ENCODE measurements around the gene CDH13. TPM values are rescaled to one million over a fixed set of nuclear protein-coding genes. Genes with fewer than 3 reads are reported as not detected.

Gene CDH13
- total and polyA plus RNA-seq, 2 experiments from 2014 or later, result 1.2 to 1.5 TPM

DNA sequence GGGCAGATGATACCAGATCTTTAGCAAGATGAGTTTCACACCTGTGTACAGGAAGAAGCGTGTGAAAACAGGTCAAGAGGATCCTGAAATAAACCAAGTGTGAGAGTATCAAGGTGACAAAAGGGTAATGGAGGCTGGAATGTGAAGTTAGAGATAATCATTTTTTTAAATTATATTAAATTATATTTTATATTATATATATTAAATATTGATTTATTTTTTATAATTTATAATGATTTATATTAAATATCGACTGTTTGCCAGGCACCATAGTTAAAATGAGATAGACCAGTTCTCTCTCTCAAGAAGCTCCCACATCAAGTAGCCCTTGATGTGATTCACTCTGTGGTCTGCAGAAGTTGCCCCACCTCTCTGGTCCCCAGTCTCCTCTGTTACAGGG is 820.8 kb downstream of the CDH13 start:
- Histone ChIP-seq H3K9me3 (ENCODE audit: low read depth) (no peaks in the 10 kb centered on the region), H3K27me3 (peaks cover 12% of the 10 kb centered on the region), H3K4me2 (no peak overlapping the region), H4K20me1 (ENCODE audit: insufficient read depth, poor library complexity, severe bottlenecking) (no peaks in the 10 kb centered on the region), H3K36me3 (replicated peaks; ENCODE audit: insufficient read depth, low read depth) (no peaks in the 10 kb centered on the region), H3K79me2 (no peaks in the 10 kb centered on the region), H3K4me3 (no peak overlapping the region), H3K27ac (no peak overlapping the region), H3K9me2 (replicated peaks; ENCODE audit: insufficient read depth) (no peaks in the 10 kb centered on the region), H2AFZ (no peak overlapping the region), H3K4me1 (ENCODE audit: insufficient read depth) (no peaks in the 10 kb centered on the region)
- DNase-seq (ENCODE audit: low spot score), result no peak
- TF ChIP-seq CTCF (IDR thresholded peaks at IDR 0.05; ENCODE audit: poor library complexity) (no peak), EZH2 (IDR thresholded peaks at IDR 0.05; ENCODE audit: borderline replicate concordance) (no peak)
- WGBS (ENCODE audit: low lambda C conversion rate, missing lambda C conversion rate), result 62% methylated on average over 2 of the region's 2 CpGs

GRCh38 chr16:83449861-83450260 is 823.1 kb downstream of the CDH13 start:
- 91% methylated on average over 12 of the region's 12 CpGs for WGBS (ENCODE audit: low lambda C conversion rate, missing lambda C conversion rate)

DNA sequence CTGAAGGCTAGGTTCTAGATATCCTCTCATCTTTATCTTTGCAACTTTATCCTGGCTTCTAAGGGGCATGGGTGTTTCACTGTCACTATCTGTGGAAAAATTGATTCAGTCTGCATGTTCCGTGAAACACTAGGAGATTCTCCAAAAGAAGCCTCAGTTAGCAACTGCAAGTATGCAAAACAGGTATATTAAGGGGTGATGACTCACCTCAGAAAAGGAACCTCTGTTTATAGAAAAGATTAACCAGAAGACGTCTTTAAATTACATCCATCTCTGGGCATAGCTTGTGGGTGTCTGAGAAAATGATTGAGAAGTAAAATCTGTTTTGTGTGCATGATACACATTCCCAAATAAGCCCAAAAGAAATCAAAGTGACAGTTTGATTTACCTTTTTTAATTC is 827.2 kb downstream of the CDH13 start:
- Histone ChIP-seq H3K36me3 (replicated peaks; ENCODE audit: insufficient read depth, low read depth) (no peaks in the 10 kb centered on the region), H4K20me1 (ENCODE audit: insufficient read depth, poor library complexity, severe bottlenecking) (no peaks in the 10 kb centered on the region), H3K27ac (no peak overlapping the region), H3K9me3 (ENCODE audit: low read depth) (no peaks in the 10 kb centered on the region), H3K9me2 (replicated peaks; ENCODE audit: insufficient read depth) (no peaks in the 10 kb centered on the region), H3K79me2 (no peaks in the 10 kb centered on the region), H3K27me3 (peaks cover 4% of the 10 kb centered on the region), H3K4me2 (no peak overlapping the region), H3K4me3 (no peak overlapping the region), H2AFZ (no peak overlapping the region), H3K4me1 (ENCODE audit: insufficient read depth) (no peaks in the 10 kb centered on the region)
- 39% methylated on average over 2 of the region's 2 CpGs for WGBS (ENCODE audit: low lambda C conversion rate, missing lambda C conversion rate)
- TF ChIP-seq EZH2phosphoT487 (IDR thresholded peaks at IDR 0.05; ENCODE audit: low read depth, severe bottlenecking, unreplicated experiment) (no peak), EZH2 (IDR thresholded peaks at IDR 0.05; ENCODE audit: borderline replicate concordance) (no peak), CTCF (IDR thresholded peaks at IDR 0.05; ENCODE audit: poor library complexity) (no peak)
- no peak for DNase-seq (ENCODE audit: low spot score)

More at GRCh38 chr16:83449861-83450260, 823.1 kb downstream of the CDH13 start:
- no peaks in the 10 kb centered on the region for H3K4me1 ChIP-seq (ENCODE audit: insufficient read depth)
- H3K9me2 ChIP-seq (replicated peaks; ENCODE audit: insufficient read depth), result no peaks in the 10 kb centered on the region
- no peak overlapping the region for H3K4me2 ChIP-seq
- DNase-seq (ENCODE audit: low spot score), result no peak
- no peak overlapping the region for H3K4me3 ChIP-seq
- H2AFZ ChIP-seq, result no peak overlapping the region
- H3K9me3 ChIP-seq (ENCODE audit: low read depth), result no peaks in the 10 kb centered on the region
- H3K79me2 ChIP-seq, result no peaks in the 10 kb centered on the region
- H3K36me3 ChIP-seq (replicated peaks; ENCODE audit: insufficient read depth, low read depth), result no peaks in the 10 kb centered on the region
- no peak overlapping the region for H3K27ac ChIP-seq
- TF ChIP-seq CTCF (IDR thresholded peaks at IDR 0.05; ENCODE audit: poor library complexity), result no peak
- no peak for TF ChIP-seq EZH2 (IDR thresholded peaks at IDR 0.05; ENCODE audit: borderline replicate concordance)
- no peak for TF ChIP-seq EZH2phosphoT487 (IDR thresholded peaks at IDR 0.05; ENCODE audit: low read depth, severe bottlenecking, unreplicated experiment)
- H4K20me1 ChIP-seq (ENCODE audit: insufficient read depth, poor library complexity, severe bottlenecking), result no peaks in the 10 kb centered on the region
- H3K27me3 ChIP-seq, result peaks cover 8% of the 10 kb centered on the region

DNA sequence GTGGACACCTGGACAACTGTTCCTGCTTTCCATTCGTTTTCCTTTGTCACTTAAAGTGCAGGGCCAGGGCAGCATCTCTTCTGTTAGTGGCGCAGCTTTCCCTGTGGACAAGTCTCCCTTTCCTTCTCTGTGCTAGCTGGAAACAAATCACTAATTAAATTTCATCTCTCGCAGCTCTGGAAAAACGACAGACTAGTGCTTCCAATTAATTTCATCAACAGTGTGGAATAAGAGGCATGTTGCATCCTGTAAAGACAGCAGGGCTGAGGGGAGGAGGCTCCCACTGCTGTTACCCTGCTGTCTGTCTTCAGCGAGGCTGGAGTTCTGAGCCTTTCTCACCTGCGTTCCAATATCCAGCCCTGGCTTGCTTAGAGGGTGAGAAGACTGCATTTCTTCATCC is 828.9 kb downstream of the CDH13 start:
- Histone ChIP-seq H3K36me3 (replicated peaks; ENCODE audit: insufficient read depth, low read depth) (no peaks in the 10 kb centered on the region), H3K9me2 (replicated peaks; ENCODE audit: insufficient read depth) (no peaks in the 10 kb centered on the region), H3K27me3 (peaks cover 4% of the 10 kb centered on the region), H3K9me3 (ENCODE audit: low read depth) (no peaks in the 10 kb centered on the region), H2AFZ (no peak overlapping the region), H4K20me1 (ENCODE audit: insufficient read depth, poor library complexity, severe bottlenecking) (no peaks in the 10 kb centered on the region), H3K4me1 (ENCODE audit: insufficient read depth) (no peaks in the 10 kb centered on the region), H3K27ac (no peak overlapping the region), H3K4me3 (no peak overlapping the region), H3K4me2 (no peak overlapping the region), H3K79me2 (no peaks in the 10 kb centered on the region)
- DNase-seq (ENCODE audit: low spot score), result no peak
- TF ChIP-seq EZH2phosphoT487 (IDR thresholded peaks at IDR 0.05; ENCODE audit: low read depth, severe bottlenecking, unreplicated experiment) (no peak), CTCF (IDR thresholded peaks at IDR 0.05; ENCODE audit: poor library complexity) (no peak), EZH2 (IDR thresholded peaks at IDR 0.05; ENCODE audit: borderline replicate concordance) (no peak)
- WGBS (ENCODE audit: low lambda C conversion rate, missing lambda C conversion rate), result 84% methylated on average over 6 of the region's 6 CpGs

All from hepatocyte (in vitro differentiated cells).